Measurements from ENCODE around the gene DYRK3. TPM values are rescaled to one million over a fixed set of nuclear protein-coding genes. Genes with fewer than 3 reads are reported as not detected.

The DYRK3 gene
- total and polyA plus RNA-seq, 2 of the 13 experiments (the other 11 are each of a cell fraction or from before 2014, with no cell fraction given), result 0.48 to 2.8 TPM

- TF ChIP-seq ZNF552 (CRISPR knock-in tag; IDR thresholded peaks at IDR 0.05; ENCODE audit: borderline replicate concordance) (no peak), ZNF589 (CRISPR knock-in tag; conservative IDR thresholded peaks at IDR 0.05) (no peak), TFAP4 (IDR thresholded peaks at IDR 0.05; ENCODE audit: borderline replicate concordance, low read depth) (no peak), NFIB (CRISPR knock-in tag; IDR thresholded peaks at IDR 0.05; ENCODE audit: borderline replicate concordance) (no peak), TAF1 (CRISPR knock-in tag; IDR thresholded peaks at IDR 0.05) (no peak), SMAD1 (CRISPR knock-in tag; IDR thresholded peaks at IDR 0.05; ENCODE audit: borderline replicate concordance, low read depth) (no peak), ZSCAN5A (CRISPR knock-in tag; IDR thresholded peaks at IDR 0.05; ENCODE audit: borderline replicate concordance) (no peak), ZNF331 (CRISPR knock-in tag; IDR thresholded peaks at IDR 0.05) (no peak), TRAFD1 (CRISPR knock-in tag; IDR thresholded peaks at IDR 0.05; ENCODE audit: borderline replicate concordance) (no peak), MTF2 (CRISPR knock-in tag; IDR thresholded peaks at IDR 0.05; ENCODE audit: borderline replicate concordance) (no peak), KDM1A (CRISPR knock-in tag; IDR thresholded peaks at IDR 0.05) (no peak), ZNF780A (CRISPR knock-in tag; IDR thresholded peaks at IDR 0.05) (no peak), RBAK (CRISPR knock-in tag; IDR thresholded peaks at IDR 0.05) (no peak), ZFYVE20 (CRISPR knock-in tag; IDR thresholded peaks at IDR 0.05; ENCODE audit: borderline replicate concordance, low read depth) (no peak), ARNT2 (CRISPR knock-in tag; IDR thresholded peaks at IDR 0.05; ENCODE audit: low read depth) (no peak), ZNF513 (CRISPR knock-in tag; conservative IDR thresholded peaks at IDR 0.05) (no peak), NR1H2 (CRISPR knock-in tag; IDR thresholded peaks at IDR 0.05; ENCODE audit: borderline replicate concordance, low read depth) (no peak), ZNF670 (CRISPR knock-in tag; IDR thresholded peaks at IDR 0.05; ENCODE audit: borderline replicate concordance) (no peak), HNRNPUL1 (IDR thresholded peaks at IDR 0.05; ENCODE audit: low read depth, low read length) (no peak), CBX1 (IDR thresholded peaks at IDR 0.05; ENCODE audit: low read depth) (no peak), ATRX (CRISPR knock-in tag; IDR thresholded peaks at IDR 0.05; ENCODE audit: borderline replicate concordance) (no peak)
- TF ChIP-seq, protein P1, sequence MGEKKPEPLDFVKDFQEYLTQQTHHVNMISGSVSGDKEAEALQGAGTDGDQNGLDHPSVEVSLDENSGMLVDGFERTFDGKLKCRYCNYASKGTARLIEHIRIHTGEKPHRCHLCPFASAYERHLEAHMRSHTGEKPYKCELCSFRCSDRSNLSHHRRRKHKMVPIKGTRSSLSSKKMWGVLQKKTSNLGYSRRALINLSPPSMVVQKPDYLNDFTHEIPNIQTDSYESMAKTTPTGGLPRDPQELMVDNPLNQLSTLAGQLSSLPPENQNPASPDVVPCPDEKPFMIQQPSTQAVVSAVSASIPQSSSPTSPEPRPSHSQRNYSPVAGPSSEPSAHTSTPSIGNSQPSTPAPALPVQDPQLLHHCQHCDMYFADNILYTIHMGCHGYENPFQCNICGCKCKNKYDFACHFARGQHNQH (CRISPR knock-in tag; IDR thresholded peaks at IDR 0.05), result no peak
- TF ChIP-seq, protein P2, sequence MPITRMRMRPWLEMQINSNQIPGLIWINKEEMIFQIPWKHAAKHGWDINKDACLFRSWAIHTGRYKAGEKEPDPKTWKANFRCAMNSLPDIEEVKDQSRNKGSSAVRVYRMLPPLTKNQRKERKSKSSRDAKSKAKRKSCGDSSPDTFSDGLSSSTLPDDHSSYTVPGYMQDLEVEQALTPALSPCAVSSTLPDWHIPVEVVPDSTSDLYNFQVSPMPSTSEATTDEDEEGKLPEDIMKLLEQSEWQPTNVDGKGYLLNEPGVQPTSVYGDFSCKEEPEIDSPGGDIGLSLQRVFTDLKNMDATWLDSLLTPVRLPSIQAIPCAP (CRISPR knock-in tag; IDR thresholded peaks at IDR 0.05; ENCODE audit: low read depth), result no peak
These were observed 27.1 kb upstream of the DYRK3 start (continued) for GRCh38 chr1:206608108-206608698.
